SU-DHL-6 (cell line): ENCODE measurements around the gene LRRN3.
A peak's percentile ranks its signal among the peaks of the same experiment; 100 is the strongest.

ENCODE experiments used
- H2AFZ ChIP-seq: fragments of 200-600 bp; sonication (generic); 2 replicates; pipeline ENCODE4 v1.6.1; 2014; ENCODE audit warnings: low read depth, mild to moderate bottlenecking, moderate library complexity, mixed read lengths, antibody characterized with exemption, low read length; ENCODE audit not compliant: severe bottlenecking
- H3F3A ChIP-seq: fragments of 200-600 bp; shearing (Covaris generic); 2 replicates; pipeline ENCODE4 v1.6.0; 2016; ENCODE audit warnings: antibody characterized with exemption, mild to moderate bottlenecking; ENCODE audit not compliant: insufficient read depth
- H3K27ac ChIP-seq: fragments of 200-600 bp; sonication (generic); 2 replicates; pipeline ENCODE4 v1.5.1; 2016; ENCODE audit warnings: low read depth, mild to moderate bottlenecking, low read length, moderate library complexity, mixed read lengths
- H3K27me3 ChIP-seq: fragments of 200-600 bp; sonication (generic), shearing (Covaris generic); 2 replicates; pipeline ENCODE4 v1.6.0; 2014; ENCODE audit warnings: mild to moderate bottlenecking, low read length
- H3K36me3 ChIP-seq: fragments of 200-600 bp; sonication (generic); 2 replicates; pipeline ENCODE4 v1.6.1; 2014; ENCODE audit warnings: mild to moderate bottlenecking, low read length, mixed read lengths
- H3K4me2 ChIP-seq: fragments of 300-600, 200-600 bp; shearing (Covaris generic), sonication (generic); 2 replicates; pipeline ENCODE4 v1.6.0; 2014; ENCODE audit warnings: low read length, low read depth, mild to moderate bottlenecking; ENCODE audit not compliant: poor library complexity, severe bottlenecking
- H3K4me3 ChIP-seq: fragments of 200-600 bp; sonication (generic); 2 replicates; pipeline ENCODE4 v1.5.1; 2014; ENCODE audit warnings: antibody characterized with exemption, low read length, mild to moderate bottlenecking, mixed read lengths; ENCODE audit not compliant: insufficient read depth, poor library complexity, severe bottlenecking
- H3K79me2 ChIP-seq: fragments of 200-600 bp; sonication (generic); 2 replicates; pipeline ENCODE4 v1.6.1; 2014; ENCODE audit warnings: mild to moderate bottlenecking, low read length, moderate library complexity; ENCODE audit not compliant: insufficient read depth
- H3K9ac ChIP-seq: fragments of 200-600 bp; sonication (generic); 2 replicates; pipeline ENCODE4 v1.7.0; 2014; ENCODE audit warnings: mild to moderate bottlenecking, low read length
- H3K9me2 ChIP-seq: fragments of 200-600 bp; sonication (generic); replicated peaks from 2 replicates; pipeline ENCODE4 v1.6.1; 2014; ENCODE audit warnings: low read length; ENCODE audit not compliant: insufficient read depth
- H3K9me3 ChIP-seq: fragments of 200-600 bp; sonication (generic); 2 replicates; pipeline ENCODE4 v1.6.1; 2014; ENCODE audit warnings: low read length, mixed read lengths; ENCODE audit not compliant: insufficient read depth
- H4K20me1 ChIP-seq: fragments of 200-600 bp; sonication (generic); 2 replicates; pipeline ENCODE4 v1.6.1; 2014; ENCODE audit warnings: low read depth, mild to moderate bottlenecking, antibody characterized with exemption, low read length, moderate library complexity, mixed read lengths
- EZH2phosphoT487 ChIP-seq: fragments of 200-600 bp; sonication (generic), shearing (Covaris generic); conservative IDR thresholded peaks from 2 replicates; pipeline ENCODE4 v1.6.1; 2018; ENCODE audit warnings: mild to moderate bottlenecking, antibody characterized with exemption, low read length, moderate library complexity, mixed read lengths
- TF ChIP-seq, protein P1 (sequence below): fragments of 200-600 bp; sonication (generic); IDR thresholded peaks from one replicate; pipeline ENCODE4 v1.5.1; 2017; ENCODE audit warnings: antibody characterized with exemption, mild to moderate bottlenecking, low read length, moderate library complexity; ENCODE audit not compliant: insufficient read depth, poor library complexity, severe bottlenecking

Gene LRRN3

DNA sequence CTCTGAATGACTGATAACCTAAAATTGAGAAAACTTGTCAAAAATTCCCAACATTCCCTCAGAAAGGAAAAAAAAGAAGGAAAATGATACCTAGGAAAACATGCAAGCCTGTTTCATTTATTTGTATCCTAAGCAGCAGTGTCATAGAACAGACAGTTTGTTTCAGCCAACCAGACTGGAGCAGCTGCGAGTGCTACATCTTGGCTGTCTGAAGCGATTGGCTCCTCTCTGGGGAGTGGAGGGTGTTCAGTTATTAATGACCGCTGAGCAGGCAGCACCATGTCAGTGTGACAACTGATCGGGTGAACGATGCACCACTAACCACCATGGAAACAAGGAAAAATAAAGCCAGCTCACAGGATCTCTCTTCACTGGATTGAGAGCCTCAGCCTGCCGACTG, at the start of gene LRRN3:
TSS of gene LRRN3 (plus strand) at position 282 of the 400 bp plus-strand sequence. CDS start 31,646 bp downstream, outside the sequence.
- H3K9me2 ChIP-seq: no peaks in the 10 kb centered on the region
- H3K27me3 ChIP-seq: no peaks in the 10 kb centered on the region
- H3K4me3 ChIP-seq: peak within 1 kb of the TSS; percentile 77
- H2AFZ ChIP-seq: no peak within 1 kb of the TSS
- H4K20me1 ChIP-seq: no peaks in the 10 kb centered on the region
- H3F3A ChIP-seq: peaks cover 58% of the 10 kb centered on the region
- peak within 1 kb of the TSS; percentile 79 for H3K4me2 ChIP-seq
- H3K9me3 ChIP-seq: no peaks in the 10 kb centered on the region
- peak within 1 kb of the TSS; percentile 74 for H3K9ac ChIP-seq
- TF ChIP-seq, protein P1, sequence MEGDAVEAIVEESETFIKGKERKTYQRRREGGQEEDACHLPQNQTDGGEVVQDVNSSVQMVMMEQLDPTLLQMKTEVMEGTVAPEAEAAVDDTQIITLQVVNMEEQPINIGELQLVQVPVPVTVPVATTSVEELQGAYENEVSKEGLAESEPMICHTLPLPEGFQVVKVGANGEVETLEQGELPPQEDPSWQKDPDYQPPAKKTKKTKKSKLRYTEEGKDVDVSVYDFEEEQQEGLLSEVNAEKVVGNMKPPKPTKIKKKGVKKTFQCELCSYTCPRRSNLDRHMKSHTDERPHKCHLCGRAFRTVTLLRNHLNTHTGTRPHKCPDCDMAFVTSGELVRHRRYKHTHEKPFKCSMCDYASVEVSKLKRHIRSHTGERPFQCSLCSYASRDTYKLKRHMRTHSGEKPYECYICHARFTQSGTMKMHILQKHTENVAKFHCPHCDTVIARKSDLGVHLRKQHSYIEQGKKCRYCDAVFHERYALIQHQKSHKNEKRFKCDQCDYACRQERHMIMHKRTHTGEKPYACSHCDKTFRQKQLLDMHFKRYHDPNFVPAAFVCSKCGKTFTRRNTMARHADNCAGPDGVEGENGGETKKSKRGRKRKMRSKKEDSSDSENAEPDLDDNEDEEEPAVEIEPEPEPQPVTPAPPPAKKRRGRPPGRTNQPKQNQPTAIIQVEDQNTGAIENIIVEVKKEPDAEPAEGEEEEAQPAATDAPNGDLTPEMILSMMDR: no peak
- H3K27ac ChIP-seq: peak within 1 kb of the TSS; percentile 89
- H3K36me3 ChIP-seq: no peaks in the 10 kb centered on the region; the same call in 1 of the 2 replicates
- peaks cover 54% of the 10 kb centered on the region for H3K79me2 ChIP-seq

DNA sequence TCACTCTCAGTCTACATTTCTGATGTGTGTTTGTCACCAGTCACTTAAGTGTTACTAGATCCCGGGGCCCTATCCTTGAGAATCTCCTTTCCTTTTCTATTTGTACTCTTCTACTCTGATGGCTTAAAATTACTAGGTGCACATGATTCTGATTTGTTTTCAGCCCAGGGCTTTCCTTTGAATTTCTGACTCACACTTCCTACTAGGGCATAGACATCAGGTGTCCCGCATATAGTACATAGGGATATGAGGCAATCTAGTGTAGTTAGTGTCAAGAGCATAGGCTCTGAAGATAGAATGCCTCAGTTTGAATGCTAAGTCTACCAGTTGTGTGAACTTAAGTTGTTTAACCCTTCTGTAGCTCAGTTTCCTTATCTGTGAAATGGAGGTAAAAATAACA, 49.4 kb upstream of the LRRN3 start:
- Histone ChIP-seq H3K9me2 (no peaks in the 10 kb centered on the region), H3K27ac (no peak overlapping the region), H3K27me3 (no peaks in the 10 kb centered on the region), H3K4me3 (no peak overlapping the region), H3F3A (no peaks in the 10 kb centered on the region), H3K9me3 (no peaks in the 10 kb centered on the region), H2AFZ (no peak overlapping the region), H3K79me2 (no peaks in the 10 kb centered on the region), H3K36me3 (no peaks in the 10 kb centered on the region), H3K9ac (no peak overlapping the region), H4K20me1 (no peaks in the 10 kb centered on the region), H3K4me2 (no peak overlapping the region)
- TF ChIP-seq, protein P1: no peak
- TF ChIP-seq EZH2phosphoT487: no peak

DNA sequence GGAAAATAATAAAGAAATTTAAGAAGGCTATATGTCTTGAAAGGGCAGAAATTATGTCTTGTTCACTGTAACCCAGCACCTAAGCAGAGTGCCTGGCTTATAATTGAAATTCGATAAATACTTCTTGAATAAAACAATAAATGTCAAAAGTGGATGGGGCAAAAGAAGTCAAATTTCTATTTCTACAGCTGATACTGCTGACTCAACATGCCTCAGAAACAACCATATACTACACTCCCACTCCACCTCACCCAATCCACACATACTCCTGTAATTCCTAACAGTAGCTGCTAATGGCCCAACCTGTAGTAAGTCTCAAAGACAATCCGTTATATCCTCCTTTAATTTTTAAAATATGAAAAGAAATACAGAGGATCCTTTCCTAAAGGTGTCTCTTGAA, 48.1 kb upstream of the LRRN3 start:
- no peaks in the 10 kb centered on the region for H4K20me1 ChIP-seq
- H3K4me3 ChIP-seq: no peak overlapping the region
- no peaks in the 10 kb centered on the region for H3K9me2 ChIP-seq
- H3K27me3 ChIP-seq: no peaks in the 10 kb centered on the region
- no peaks in the 10 kb centered on the region for H3K9me3 ChIP-seq
- no peak overlapping the region for H3K27ac ChIP-seq
- no peaks in the 10 kb centered on the region for H3F3A ChIP-seq
- H3K9ac ChIP-seq: no peak overlapping the region
- H3K4me2 ChIP-seq: no peak overlapping the region
- H2AFZ ChIP-seq: no peak overlapping the region
- TF ChIP-seq EZH2phosphoT487: no peak
- TF ChIP-seq, protein P1: no peak
- no peaks in the 10 kb centered on the region for H3K79me2 ChIP-seq
- H3K36me3 ChIP-seq: no peaks in the 10 kb centered on the region
